SKM-1 treated with dmso at 0.1 percent for 144 hours (cell line): Measurements from ENCODE around the gene VPS13D.
A peak's percentile ranks its signal among the peaks of the same experiment; 100 is the strongest.
"Not testable (repeated sequence)": the region's sequence is repeated elsewhere in the genome, so short reads cannot be mapped to it uniquely, and the experiment has no call there.

Experiments used
- DNase-seq: peaks from one replicate; lab custom pipeline; 2025; ENCODE audit not compliant: unreplicated experiment; lab: John Stamatoyannopoulos, UW

VPS13D gene

DNA sequence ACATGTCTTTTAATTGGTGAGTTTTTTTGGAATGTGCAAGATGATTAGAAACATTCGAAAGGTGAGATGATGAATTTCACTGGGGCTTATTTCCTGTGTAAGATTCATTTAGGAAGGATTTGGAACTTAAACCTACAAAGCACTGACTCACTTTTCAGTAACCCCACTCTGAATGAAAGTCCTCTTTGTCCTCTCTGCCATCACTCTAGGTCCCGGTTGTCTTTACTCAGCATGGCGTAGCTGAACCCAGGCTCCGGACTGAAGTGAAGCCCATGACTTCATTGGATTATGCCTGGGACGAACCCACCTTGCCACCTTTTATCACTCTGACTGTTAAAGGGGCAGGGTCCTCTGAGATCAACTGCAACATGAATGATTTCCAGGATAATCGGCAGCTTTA lies 139.4 kb downstream of the VPS13D start:
- no peak for DNase-seq

DNA sequence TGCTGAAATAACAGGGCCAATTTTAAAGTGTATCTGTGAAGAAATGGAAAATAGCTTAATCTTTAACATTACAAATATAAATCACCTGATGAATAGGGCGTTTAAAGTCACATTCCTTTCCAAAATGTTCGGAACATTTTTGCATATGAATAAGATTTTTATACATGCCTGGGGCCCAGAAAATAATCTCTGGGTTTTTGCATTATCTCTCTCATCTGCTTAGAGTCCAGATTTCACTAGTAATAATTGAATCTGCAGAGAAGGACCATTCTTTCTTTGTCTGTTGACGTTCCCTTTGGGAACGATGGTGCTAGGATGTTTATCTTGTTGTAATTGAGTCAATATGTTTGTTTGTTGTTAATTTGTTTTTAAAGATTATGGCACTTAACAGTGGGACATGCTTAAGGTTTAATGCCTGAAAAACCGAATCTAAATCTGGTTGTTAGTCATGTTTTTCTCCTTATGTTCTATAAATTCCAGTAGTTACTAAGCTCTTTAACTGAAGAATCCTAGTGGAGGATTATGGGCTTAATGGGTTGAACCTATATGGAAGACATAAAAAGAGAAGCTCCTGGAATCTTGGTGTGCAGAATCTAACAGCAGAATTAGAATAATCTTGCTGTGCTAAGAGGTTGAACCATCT lies 140.6 kb downstream of the VPS13D start:
- DNase-seq, result no peak

DNA sequence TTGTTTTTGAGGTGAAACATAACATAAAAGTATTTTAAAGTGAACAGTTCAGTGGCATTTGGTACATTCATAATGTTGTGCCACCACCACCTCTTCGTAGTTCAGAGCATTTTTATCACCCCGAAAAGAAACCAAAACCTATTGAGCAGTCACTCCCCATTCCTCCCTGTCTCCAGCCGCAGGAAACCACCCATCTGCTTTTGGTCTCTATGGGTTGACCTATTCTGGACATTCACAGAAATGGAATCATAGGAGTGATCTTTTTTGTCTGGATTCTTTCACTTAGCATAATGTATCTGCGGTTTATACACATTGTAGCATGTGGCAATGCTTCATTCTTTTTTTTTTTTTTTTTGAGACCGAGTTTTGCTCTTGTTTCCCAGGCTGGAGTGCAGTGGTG lies 141.2 kb downstream of the VPS13D start:
- no peak for DNase-seq

DNA sequence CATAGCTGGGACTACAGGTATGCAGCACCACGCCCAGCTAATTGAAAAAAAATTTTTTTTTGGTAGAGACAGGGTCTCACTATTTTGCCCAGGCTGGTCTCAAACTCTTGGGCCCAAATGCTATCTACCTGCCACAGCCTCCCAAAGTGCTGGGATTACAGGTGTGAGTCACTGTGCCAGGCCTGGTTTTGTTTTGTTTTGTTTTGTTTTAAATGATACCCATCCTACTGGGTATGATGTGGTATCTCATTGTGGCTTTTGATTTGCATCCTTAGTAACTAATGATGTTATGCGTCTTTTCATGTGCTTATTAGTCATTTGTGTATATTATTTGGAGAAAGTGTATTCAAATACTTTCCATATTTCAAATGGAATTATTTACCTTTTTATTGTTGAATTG lies 142.3 kb downstream of the VPS13D start:
- DNase-seq, result no peak

DNA sequence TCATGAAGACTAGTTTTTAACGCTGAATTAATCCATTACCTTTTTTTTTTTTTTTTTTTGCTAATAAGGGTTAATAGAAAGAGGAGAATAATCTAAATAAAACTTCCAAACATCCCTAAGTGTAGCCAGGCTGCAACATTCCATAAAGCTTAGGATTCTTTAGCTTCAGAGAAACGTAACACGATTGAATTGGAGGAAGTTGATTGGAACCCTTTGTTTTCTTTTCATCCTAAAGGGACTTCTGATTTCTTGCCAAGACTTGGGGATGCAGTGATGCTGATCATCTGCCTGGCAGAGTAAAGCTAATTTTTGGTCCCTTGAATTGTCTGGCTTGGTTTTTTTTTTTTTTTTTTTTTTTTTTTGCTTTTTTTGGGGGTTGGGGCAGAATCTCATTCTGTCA lies 142.9 kb downstream of the VPS13D start:
- DNase-seq, result no peak

DNA sequence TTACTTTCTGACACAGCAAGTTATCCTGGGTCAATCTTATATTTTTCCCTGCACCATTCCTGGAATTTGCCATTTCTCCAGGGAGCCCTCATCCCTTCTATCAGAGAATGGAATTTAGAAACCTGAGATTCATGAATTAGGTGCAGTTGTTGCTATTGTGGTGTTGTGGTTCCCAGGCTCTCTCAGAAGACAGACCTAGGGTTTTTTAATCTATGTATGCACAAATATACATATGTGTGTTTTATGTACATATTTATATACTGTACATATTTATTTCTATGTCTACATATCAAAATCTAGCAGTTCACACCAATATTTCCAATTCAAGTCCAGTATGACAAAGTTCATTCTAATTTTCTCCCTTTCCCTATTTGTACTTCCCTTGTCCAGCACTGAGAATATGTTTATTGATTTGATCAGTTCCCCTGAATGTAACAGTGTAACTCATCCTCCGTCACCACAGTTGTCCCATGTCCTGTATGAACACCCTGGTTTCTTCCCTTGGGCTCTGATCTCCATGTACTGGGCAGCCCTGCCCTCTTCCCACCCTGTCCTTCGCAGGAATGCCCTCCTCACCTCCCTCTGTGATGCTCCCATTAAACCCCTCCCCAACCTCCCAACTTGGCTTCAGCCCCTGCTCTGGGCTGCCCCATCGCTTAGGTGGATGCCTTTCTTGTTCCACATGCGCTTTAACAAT lies 145.5 kb downstream of the VPS13D start:
- DNase-seq, result no peak

DNA sequence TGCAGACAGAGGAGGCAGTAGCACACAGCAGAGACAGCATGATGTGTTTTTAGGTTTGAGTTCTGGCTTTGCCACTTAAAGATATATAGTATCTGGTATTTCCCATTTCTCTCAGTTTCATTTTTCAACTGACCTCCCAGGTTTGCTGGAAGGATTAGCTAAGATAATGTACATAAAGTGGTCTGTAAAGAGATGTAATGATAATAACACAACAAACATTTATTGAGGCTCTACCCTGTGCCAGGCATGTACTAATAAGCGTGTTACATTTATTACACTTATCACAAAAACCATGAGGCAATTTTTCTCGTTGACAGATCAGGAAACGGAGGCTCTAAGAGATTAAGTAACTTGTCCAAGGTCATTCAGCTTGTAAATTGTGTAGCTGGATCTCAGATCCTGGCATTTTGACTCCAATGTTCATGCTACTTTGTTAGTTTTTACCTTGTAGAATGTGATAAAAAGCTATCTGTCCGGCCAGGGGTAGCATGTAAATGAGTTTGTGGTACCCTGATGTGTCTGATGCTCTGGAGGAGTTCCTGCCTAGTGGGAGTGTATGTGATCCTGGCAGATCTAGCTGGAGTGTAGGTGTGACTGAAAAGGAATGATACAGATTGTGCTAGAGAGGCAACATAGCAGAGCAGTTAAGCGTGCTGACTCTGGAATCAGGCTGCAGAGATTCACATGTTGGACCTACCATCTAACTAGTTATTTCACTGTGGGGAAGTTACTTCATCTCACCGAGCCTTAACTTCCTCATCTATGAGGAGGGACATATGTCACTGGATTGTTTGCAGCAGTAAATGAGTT lies 146.6 kb downstream of the VPS13D start:
- DNase-seq, result peak; percentile 81

DNA sequence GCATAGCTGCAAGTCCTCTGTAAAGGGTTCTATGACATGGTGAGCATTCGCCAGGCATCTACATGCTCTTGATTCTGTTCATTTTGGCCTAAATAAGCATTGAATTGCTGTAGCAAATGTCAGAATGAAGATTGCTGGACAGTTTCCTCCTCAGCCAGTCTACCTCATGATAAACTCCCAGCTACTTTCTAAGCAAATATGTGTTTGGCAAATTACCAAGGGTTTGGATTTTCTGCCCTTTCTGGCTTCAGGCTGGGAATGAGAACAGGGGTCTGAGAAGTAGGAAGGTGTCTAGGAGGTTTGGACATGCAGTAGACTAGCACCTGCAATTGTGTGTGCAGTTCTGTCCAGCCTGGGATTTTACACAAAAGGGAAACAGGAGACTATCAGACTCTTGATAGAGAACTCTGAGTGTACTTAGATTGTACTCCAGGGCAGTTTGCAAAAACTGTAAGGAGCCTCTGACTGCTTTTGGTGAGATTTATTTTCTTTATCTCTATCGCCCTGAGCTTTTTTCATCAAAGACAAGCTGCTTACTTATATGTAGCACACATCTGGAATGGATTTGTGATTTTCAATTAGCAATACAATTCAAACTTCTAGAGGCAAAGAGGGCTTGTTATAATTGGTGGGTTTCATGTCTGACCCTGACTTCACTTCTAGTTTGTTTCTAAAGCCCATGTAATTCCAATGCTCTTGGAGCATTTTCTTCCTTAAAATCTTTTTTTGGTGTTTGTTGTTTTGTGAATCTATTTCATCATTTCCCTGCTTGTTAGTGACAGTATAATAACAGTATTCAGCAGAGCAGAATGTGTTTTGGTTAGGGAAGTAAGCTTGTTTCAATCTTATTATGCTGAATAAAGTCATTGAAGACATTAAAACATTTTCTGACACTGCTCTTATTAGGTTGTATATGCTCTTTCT lies 150.8 kb downstream of the VPS13D start:
- DNase-seq, result no peak

DNA sequence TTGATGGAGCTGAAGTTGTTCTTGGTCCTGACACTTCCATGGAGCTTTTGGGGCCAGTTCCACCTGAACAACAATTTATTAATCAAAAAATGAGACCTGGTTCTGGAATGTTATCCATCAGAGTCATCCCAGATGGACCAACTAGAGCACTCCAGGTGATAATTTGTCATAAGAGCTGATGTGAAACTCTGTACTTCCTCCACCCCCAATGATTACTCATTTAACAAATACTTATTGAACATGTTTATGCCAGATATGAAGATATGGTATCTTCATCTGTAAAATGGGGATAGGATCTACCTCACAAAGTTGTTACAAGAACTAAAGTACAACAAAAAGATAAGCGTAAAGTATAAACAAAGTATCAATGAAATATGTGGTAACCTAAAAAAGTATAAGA lies 153.2 kb downstream of the VPS13D start:
- DNase-seq, result no peak

DNA sequence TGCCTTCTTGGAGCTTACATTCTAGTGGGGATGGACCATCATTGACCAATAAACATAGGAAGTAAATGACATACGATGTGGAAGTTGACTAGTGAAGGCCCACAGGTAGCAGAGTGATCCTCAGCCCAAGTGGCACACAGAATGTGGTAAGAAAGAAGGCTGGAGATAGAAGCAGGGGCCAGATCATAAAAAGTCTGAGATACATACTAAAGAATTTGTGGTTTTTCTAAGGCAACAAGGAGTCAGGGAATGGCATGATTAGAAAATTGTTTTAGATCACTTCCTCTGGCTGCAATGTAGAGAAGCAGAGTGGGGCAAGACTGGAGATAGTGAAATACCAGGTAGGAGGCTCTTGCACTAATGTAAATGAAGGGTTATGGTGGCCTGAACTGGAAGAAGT lies 154.0 kb downstream of the VPS13D start:
- DNase-seq, result no peak

DNA sequence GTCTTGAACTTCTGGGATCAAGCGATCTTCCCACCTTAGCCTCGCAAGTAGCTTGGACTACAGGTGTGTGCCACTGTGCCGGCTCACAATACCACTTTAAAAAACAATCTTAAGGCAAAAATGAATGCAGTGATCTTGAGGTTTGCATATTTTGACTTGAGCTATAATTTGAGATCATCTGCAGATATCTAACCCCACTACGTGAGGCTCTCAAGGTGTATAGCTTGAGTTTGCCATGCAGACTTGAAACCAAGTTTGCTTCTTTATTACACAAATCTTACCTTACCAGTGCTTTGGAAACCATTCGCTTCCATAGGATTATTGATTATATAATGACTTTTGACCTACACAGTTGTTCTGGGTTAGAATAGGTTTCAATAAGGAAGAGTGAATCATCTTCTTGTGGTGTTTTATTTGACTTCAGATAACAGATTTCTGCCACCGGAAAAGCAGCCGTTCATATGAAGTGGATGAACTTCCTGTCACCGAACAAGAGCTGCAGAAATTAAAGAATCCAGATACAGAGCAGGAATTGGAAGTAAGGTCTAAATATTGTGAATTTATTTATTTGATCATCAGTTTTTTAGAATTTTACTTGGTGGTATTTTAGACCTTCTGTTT lies 155.1 kb downstream of the VPS13D start:
- no peak for DNase-seq

DNA sequence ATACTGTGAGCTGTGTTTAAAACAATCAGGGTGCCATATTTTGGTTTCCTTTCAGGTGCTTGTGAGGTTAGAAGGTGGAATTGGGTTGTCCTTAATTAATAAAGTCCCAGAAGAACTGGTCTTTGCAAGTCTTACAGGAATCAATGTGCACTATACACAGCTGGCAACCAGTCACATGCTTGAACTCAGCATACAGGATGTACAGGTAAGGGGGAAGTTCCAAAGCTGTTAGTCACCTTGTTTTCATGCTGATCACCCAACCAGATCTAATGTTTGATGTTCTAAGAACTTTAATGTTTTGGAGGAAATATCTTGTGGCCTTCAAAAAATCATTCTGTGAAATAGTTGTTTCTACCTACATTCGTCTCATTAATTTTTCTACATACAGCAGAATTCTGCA lies 156.3 kb downstream of the VPS13D start:
- DNase-seq, result no peak

DNA sequence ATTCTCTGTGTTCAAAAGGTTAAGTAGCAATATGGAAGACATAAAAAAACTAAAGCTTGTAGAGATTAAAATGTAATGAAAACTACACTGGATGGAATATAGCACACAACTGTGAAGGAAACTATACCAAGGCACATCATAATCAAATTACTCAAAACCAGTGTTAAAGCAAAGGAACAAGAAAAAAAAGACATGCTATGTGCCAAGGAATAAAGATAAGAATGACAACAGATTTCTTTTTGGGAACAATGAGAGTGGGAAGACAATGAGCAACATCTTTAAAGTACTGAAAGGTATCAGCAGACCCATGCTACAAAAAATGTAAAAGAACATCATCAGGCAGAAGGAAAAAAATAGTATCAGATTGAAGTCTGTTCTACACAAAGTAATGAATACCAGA lies 157.8 kb downstream of the VPS13D start:
- DNase-seq, result no peak

DNA sequence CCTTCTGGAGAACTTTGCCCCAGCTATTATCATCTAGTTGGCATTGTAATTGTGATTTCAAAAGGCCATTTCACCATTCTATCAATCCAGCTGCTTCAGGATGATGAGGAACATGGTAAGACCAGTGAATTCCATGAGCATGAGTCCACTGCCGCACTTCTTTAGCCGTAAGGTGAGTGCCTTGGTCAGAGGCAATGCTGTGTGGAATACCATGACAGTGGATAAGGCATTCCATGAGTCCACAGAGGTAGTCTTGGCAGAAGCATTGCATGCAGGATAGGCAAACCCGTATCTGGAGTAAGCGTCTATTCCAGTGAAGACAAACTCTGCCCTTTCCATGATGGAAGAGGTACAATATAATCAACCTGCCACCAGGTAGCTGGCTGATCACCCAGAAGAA lies 160.5 kb downstream of the VPS13D start:
- DNase-seq, result not testable (repeated sequence)

DNA sequence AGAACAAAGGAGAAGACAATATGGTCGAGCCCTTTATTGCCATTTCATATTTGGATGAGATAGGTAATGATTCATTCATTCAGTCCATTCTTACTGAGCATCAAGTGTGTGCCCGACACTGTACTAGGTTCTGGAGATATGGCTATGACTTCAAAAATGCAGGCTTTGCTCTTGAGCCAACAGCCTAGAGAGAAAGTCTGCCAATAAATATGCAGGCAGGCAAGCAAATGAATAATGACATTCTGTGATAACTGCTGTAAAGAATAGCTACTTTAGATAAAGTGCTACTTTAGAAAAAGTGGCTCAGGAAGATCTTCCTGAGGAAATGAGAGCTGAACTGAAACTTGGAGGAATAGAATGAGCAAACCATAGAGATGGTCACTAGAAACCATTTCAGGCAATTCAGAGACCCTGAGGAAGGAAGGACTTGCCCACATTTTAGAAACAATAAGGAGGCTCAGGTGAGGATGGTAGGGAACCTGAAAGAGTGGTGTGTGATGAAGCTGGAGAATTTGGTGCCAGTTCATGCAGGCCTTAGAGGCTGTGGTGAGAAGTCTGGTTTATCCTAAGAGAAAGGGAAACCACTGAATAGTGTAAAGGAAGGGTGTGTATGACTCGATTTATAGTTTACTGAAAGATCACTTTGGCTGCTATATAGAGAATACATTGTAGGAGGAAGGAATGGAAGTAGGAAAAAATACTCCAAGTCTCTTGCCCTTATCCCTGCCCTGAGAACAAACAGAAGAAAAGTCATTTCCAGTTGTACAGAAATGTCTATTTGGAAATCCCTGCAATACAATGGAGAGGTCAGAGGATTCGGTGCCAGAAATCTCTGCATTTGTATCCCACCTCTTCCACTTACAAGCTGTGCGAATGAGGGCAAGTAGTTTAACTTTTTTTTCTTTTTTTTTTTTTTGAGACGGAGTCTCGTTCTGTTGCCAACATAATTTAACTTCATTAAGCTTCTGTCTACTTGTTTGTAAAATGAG lies 167.9 kb downstream of the VPS13D start:
- DNase-seq, result no peak

DNA sequence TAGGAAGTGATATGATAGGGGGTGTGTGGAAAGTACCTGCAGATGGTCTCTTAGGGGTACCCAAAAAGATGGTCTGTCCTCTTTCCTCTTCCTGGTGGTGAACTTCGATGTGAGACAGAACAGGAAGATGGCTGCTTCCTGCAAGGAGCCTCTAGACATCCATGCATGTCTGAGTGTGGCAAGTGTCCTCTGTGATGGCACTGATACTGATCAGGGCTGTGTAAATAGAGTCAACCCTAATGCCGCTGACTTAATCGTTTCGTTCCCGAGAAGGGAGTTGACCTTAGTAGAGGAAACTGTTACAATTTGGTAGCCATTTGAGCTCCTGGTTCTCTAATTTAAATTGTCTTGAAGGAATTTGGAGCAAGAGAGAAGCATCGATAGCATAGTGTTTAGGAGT lies 168.6 kb downstream of the VPS13D start:
- DNase-seq, result no peak

DNA sequence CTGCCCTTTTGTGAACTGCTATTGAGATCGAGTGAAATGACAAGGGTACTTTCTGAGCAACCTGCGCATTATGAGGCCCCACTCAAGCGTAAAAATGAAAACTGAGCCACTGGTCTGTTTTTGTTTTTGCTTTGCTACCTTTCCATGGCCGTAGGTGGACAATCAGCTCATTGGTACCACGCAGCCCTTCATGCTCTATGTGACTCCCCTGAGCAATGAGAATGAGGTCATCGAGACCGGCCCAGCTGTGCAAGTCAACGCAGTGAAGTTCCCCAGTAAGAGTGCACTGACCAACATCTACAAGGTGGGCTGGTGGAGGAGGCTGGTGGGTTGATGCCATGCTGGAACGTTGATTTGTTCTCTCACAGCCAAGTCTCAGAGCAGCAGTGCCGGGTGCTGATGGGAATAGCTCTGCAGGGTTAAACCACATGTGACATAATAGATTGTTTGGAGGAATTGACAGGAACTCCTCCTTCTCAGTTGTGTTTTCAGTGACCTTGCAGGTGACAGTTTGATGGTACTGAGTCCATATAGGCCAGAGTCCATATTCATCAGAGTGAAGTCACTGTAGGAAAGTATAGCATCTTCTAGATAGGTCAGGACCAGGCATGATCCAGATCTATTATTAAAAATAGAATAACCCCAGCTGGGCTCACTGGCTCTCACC lies 170.3 kb downstream of the VPS13D start:
- DNase-seq, result no peak

DNA sequence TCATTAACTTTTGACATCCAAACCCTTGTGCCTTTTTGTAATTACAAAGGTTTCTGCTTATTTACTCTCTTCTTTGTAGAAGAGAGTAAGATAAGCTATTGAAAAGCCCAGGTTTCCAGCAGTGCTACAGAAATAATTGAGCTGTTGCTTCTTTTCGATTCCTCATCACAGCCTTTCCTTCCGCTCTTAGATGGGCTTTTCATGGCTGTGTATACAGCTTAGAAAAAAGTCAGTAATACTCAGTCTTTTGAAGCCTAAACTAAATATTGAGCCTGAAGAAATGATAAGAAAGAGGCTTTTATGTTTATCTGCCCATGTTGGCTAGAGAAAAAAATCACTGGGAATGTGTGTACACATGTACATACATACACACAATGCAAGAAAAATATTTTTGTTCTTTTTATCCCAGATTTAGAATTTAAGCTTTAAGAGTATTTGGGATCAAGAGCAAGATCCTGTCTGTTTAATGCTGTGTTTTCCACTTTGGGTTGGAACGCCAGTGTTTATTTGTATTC lies 172.4 kb downstream of the VPS13D start:
- no peak for DNase-seq

DNA sequence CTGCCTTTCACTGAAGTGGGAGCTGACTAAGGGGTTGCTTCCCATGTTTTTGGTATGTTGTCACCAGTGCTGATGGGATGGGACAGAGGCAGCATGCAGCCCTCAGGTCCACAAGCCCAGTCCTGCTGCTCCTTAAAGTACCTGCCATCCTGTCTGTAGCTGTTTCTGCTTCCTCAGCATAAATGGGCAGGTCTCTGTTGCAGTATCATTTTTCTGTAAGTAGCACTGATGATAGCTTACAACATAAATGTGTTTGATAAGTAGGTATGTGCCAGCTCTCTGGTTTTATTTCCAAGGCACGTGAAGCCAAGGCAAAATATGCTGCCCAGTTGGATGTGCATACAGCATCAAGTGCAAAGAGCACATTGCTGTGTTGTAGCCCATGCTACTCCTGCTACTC lies 173.0 kb downstream of the VPS13D start:
- DNase-seq, result no peak
